Smooth muscle cell (in vitro differentiated cells): Measurements from ENCODE around the gene LSM11. TPM values are rescaled to one million over a fixed set of nuclear protein-coding genes. Genes with fewer than 3 reads are reported as not detected.

Source experiments
- DNase-seq: peaks from one replicate; lab custom pipeline; 2025; ENCODE audit not compliant: unreplicated experiment; lab: John Stamatoyannopoulos, UW
- H2AFZ ChIP-seq: fragments of 200-600 bp; sonication (generic); 2 replicates; pipeline ENCODE4 v1.6.0; 2016; ENCODE audit warnings: antibody characterized with exemption, low read depth, mild to moderate bottlenecking
- H3F3A ChIP-seq: fragments of 200-600 bp; sonication (generic); 2 replicates; pipeline ENCODE4 v1.6.0; 2017; ENCODE audit warnings: antibody characterized with exemption, low read depth
- H3K27ac ChIP-seq: fragments of 200-600 bp; sonication (generic); 2 replicates; pipeline ENCODE4 v1.5.1; 2016; ENCODE audit warnings: low read depth, mild to moderate bottlenecking
- H3K27me3 ChIP-seq: fragments of 200-600 bp; sonication (generic); 2 replicates; pipeline ENCODE4 v1.6.1; 2016; ENCODE audit warnings: low read depth, mild to moderate bottlenecking
- H3K36me3 ChIP-seq: fragments of 200-600 bp; sonication (generic); 2 replicates; pipeline ENCODE4 v1.5.1; 2016; ENCODE audit warnings: low read depth
- H3K4me1 ChIP-seq: fragments of 200-600 bp; sonication (generic); 2 replicates; pipeline ENCODE4 v1.5.1; 2016; ENCODE audit warnings: low read depth
- H3K4me2 ChIP-seq: fragments of 200-600 bp; sonication (generic); 2 replicates; pipeline ENCODE4 v1.6.0; 2016; ENCODE audit warnings: mild to moderate bottlenecking
- H3K4me3 ChIP-seq: fragments of 200-600 bp; sonication (generic); 2 replicates; pipeline ENCODE4 v1.5.1; 2016; ENCODE audit warnings: mild to moderate bottlenecking
- H3K79me2 ChIP-seq: fragments of 200-600 bp; sonication (generic); 2 replicates; pipeline ENCODE4 v1.6.0; 2016; ENCODE audit warnings: low read depth, mild to moderate bottlenecking
- H3K9ac ChIP-seq: fragments of 200-600 bp; sonication (generic); 2 replicates; pipeline ENCODE4 v1.6.0; 2016; ENCODE audit warnings: low read depth
- H3K9me3 ChIP-seq: fragments of 200-600 bp; sonication (generic); replicated peaks from 2 replicates; pipeline ENCODE4 v1.5.1; 2016; ENCODE audit warnings: low read depth
- H4K20me1 ChIP-seq: fragments of 200-600 bp; sonication (generic); 2 replicates; pipeline ENCODE4 v1.6.0; 2016; ENCODE audit warnings: low read depth
- WGBS: methylation state at CpG from one replicate; pipeline ENCODE4 v1.1.7; 2016; ENCODE audit warnings: low lambda C conversion rate; 5-methylcytosine and 5-hydroxymethylcytosine counted together
- polyA plus RNA-seq: library from polyadenylated mRNA; unstranded; fragments of >200 nt; fragmentation: Nextera tagmentation; extraction: Ambion mirVana; gene quantifications from 2 replicates; pipeline ENCODE4 v1.2.1, GENCODE V29; 2016
- total RNA-seq: library from RNA; depleted of rRNA; stranded (reverse); fragments of >200 nt; gene quantifications from 2 replicates; pipeline ENCODE4 v1.2.3, GENCODE V29; 2014
- TF ChIP-seq, protein P1 (sequence below): fragments of 200-600 bp; sonication (generic); IDR thresholded peaks from 2 replicates; pipeline ENCODE4 v1.5.1; 2017; ENCODE audit warnings: borderline replicate concordance, mild to moderate bottlenecking, antibody characterized with exemption; ENCODE audit not compliant: insufficient read depth, poor library complexity, severe bottlenecking

Gene LSM11
- total and polyA plus RNA-seq, 2 experiments from 2014 or later = 2.2 to 7.5 TPM

DNA sequence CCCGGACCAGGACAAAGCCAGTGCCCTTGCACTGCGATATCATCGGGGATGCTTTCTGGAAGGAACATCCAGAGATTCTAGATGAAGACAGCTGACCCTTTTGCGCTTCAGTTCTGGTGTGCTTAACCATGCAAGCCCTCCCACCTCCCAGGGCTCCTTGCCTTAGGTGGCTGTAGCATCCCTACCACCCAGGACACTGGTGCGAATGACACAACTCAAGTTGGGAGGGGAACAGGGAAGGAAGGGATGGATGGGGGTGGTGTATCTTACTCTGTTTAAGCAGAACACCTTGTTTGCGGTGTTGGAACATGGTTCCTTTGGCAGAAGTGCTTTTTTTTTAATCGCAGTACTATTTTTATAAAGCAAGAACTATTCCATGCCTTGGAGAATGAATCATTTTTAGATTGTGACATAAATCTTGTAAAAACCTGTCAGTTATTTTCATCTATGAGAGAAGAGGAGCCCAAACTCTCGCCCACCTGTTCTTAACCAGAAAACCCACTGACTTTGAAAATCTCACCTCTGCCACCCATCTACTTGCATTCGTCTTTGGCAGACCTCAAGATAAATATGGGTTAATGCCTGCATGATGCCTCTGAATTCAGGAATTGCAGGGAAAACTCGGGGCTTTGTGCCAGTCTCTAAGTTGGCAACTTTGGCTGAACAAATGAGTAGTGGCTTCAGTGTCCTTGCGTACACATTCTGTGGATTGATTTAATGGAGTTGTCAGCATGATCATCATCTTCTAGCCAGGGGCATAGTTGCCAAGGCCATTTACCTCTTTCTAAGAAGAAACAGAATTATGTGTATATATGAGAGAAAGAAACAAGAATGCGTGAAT, 3.9 kb upstream of the LSM11 start:
- Histone ChIP-seq H3F3A (no peaks in the 10 kb centered on the region), H4K20me1 (no peaks in the 10 kb centered on the region), H3K4me2 (no peak overlapping the region), H3K79me2 (no peaks in the 10 kb centered on the region), H2AFZ (no peak overlapping the region), H3K27ac (no peak overlapping the region), H3K4me3 (no peak overlapping the region), H3K9ac (no peak overlapping the region), H3K36me3 (peaks cover 8% of the 10 kb centered on the region), H3K27me3 (no peaks in the 10 kb centered on the region), H3K4me1 (no peaks in the 10 kb centered on the region), H3K9me3 (no peaks in the 10 kb centered on the region)
- DNase-seq = no peak
- WGBS = 90% methylated on average over 12 of the region's 12 CpGs
- TF ChIP-seq, protein P1, sequence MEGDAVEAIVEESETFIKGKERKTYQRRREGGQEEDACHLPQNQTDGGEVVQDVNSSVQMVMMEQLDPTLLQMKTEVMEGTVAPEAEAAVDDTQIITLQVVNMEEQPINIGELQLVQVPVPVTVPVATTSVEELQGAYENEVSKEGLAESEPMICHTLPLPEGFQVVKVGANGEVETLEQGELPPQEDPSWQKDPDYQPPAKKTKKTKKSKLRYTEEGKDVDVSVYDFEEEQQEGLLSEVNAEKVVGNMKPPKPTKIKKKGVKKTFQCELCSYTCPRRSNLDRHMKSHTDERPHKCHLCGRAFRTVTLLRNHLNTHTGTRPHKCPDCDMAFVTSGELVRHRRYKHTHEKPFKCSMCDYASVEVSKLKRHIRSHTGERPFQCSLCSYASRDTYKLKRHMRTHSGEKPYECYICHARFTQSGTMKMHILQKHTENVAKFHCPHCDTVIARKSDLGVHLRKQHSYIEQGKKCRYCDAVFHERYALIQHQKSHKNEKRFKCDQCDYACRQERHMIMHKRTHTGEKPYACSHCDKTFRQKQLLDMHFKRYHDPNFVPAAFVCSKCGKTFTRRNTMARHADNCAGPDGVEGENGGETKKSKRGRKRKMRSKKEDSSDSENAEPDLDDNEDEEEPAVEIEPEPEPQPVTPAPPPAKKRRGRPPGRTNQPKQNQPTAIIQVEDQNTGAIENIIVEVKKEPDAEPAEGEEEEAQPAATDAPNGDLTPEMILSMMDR = no peak

DNA sequence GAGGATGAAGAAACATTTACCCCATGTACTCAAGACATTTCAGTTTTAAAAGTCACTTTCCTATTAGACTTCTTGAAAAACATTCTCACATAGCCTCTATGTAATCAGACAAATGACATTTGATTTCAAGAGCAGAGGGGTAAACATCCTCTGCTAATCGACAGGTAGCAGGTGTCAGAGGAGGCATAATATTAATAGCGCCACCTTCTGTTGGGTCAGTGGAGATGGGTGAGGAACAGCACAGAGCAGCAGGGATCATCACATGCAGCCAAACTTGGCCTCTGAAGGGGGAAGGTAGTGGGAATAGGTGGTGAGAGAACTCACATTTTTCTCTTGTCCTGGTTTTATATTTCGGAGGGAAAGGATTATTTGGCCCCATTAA, 3.3 kb upstream of the LSM11 start:
- no peaks in the 10 kb centered on the region for H3K79me2 ChIP-seq
- DNase-seq = no peak
- H3K36me3 ChIP-seq = peaks cover 8% of the 10 kb centered on the region
- no peaks in the 10 kb centered on the region for H3F3A ChIP-seq
- H3K4me3 ChIP-seq = no peak overlapping the region
- no peaks in the 10 kb centered on the region for H4K20me1 ChIP-seq
- no peak overlapping the region for H3K4me2 ChIP-seq
- TF ChIP-seq, protein P1 = peak; percentile 42
- 57% methylated on average over 3 of the region's 3 CpGs for WGBS
- H3K9ac ChIP-seq = no peak overlapping the region
- H3K27ac ChIP-seq = no peak overlapping the region
- H3K4me1 ChIP-seq = no peaks in the 10 kb centered on the region
- no peaks in the 10 kb centered on the region for H3K9me3 ChIP-seq
- H3K27me3 ChIP-seq = no peaks in the 10 kb centered on the region
- no peak overlapping the region for H2AFZ ChIP-seq

GRCh38 chr5:157741131-157741530, 2.4 kb upstream of the LSM11 start:
- TF ChIP-seq, protein P1 = no peak
- H2AFZ ChIP-seq = no peak overlapping the region
- H3K9me3 ChIP-seq = no peaks in the 10 kb centered on the region
- no peaks in the 10 kb centered on the region for H3K4me1 ChIP-seq
- H3K36me3 ChIP-seq = peaks cover 8% of the 10 kb centered on the region
- H3K79me2 ChIP-seq = no peaks in the 10 kb centered on the region
- H3K4me2 ChIP-seq = no peak overlapping the region
- no peaks in the 10 kb centered on the region for H3K27me3 ChIP-seq
- no peaks in the 10 kb centered on the region for H3F3A ChIP-seq
- no peak for DNase-seq
- no peak overlapping the region for H3K4me3 ChIP-seq
- H3K27ac ChIP-seq = no peak overlapping the region
- no peaks in the 10 kb centered on the region for H4K20me1 ChIP-seq
- no peak overlapping the region for H3K9ac ChIP-seq
- WGBS = 86% methylated on average over 4 of the region's 4 CpGs
